ENCODE results near the gene GPATCH2L. TPM values are rescaled to one million over a fixed set of nuclear protein-coding genes. Genes with fewer than 3 reads are reported as not detected.

Gene GPATCH2L
- total RNA-seq, 1 donor from 2014 or later = 58.7 TPM

DNA sequence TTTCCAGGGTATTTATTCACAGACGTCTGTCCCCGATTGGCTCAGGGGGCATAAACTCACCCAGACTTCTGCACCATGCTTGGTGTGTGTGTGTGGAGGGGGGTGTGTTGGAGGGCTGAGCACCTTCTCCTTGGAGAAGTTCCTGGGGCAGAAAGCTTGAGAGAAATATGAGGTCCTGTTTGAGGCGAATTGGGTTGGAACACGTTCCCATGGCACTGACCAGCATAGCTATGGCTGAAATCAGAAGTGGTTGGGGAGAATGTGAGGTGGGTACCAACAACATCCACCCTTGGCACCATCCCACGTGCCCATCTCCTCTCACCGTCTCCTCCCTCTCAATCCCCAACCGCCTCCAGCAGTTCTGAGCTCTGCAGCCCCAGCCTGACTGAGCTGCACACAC lies 16.0 kb upstream of the GPATCH2L start:
- no peak for DNase-seq (ENCODE audit: extremely low read depth, low read depth, low spot score)

DNA sequence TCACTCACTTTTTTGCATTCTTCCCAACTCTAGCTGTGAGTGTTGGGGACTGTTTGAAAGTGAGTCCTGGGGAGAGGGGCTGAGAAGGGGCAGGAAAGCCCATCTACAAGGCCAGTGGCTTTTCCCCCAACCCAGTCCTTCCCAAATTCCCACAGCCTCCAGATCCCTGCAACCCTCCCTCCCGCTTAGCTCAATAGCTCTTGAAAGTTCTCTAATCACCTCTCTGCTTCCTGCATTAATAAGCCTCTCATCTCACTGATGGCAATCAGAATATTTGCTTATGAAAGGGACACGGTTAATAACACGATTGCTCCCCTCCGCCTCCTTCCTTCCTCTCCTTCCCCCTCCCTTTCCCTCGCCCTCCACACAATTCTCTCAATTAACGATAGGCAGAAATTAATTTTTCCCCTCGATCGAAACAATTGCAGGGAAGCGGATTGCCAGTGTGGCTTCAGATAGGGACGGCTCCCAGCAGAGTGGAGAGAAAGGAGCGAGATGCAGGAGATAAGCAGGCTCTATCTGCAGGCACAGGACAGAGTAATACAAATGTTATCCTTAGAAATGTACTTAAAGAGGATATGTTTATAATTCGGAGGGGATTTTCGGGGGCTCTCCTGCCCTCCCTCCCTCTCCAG lies 15.1 kb upstream of the GPATCH2L start:
- DNase-seq (ENCODE audit: extremely low read depth, low read depth, low spot score) = no peak

DNA sequence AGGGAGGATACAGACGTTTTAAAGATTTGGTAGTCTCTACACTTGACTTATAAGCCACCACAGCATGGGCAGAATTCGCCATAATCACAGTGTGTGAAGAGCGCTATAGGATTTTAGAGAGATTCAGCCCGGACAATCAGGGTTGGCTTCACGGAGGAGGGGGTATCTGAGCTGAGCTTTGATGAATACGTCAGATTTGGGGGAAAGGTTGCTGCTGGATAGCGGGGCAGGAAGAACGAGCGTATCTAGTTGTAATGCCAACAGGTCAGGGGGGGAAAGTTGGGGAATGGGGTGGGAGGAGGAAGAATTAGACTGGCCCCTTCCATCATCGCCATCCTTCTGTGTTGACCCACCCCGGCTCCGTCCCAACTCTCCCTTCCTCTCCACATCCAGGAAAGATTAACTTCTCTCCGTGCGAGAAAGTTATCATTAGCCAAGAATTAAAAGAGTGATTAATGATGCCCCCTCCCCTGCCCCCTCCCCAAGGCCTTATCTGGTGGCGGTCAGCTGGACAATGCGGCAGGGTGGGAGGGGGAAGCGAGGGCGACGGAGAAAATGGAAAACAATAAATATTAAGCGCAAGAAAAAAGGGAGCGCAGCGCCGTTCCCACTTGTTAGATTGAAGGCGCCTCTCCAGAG lies 13.5 kb upstream of the GPATCH2L start:
- no peak for DNase-seq (ENCODE audit: extremely low read depth, low read depth, low spot score)

DNA sequence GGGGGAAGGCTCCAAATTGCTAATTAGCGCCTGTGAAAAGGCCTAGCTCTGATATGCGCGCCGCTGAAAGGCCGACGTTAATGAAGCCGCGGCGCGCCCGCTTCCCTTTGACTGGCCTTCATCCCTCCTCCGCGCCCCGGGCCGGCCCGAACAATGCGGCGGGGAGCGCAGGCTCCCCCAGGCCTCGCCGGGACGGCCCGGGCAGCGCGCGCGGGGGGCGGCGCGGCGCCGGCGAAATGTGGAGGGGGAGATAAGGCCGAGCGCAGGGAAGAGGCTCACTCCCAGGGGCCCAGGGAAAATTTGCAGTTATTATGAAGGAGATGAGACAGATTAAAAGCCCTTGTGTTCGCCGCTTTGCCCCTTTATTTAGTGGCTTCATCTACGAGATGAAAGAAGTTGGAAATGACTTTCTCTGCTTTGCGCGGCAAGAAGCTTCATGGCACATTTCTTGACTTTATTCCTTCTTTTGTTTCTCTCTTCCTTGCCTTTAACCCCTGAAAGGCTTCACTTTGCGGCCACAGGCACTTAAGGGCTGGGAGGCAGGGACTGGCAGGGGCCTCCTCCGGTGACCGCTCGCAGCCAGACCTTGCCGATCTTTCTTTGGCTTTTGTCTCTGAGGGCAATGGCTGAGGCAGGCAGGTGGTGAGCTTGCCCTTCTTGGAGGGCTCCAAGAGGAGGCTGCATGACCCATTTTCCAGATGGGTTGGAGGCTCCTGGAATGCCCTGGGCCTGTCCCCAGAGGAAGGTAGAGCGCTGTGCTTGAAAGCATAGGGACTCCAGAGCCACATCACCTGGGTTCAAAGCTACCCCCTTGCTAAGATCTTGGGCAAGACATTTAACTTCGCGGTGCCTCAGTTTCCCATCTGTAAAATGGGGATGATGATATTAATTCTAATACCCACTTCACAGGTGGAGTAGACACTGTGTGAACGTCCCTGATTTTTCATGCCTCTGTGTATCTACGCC lies 12.7 kb upstream of the GPATCH2L start:
- no peak for DNase-seq (ENCODE audit: extremely low read depth, low read depth, low spot score)

DNA sequence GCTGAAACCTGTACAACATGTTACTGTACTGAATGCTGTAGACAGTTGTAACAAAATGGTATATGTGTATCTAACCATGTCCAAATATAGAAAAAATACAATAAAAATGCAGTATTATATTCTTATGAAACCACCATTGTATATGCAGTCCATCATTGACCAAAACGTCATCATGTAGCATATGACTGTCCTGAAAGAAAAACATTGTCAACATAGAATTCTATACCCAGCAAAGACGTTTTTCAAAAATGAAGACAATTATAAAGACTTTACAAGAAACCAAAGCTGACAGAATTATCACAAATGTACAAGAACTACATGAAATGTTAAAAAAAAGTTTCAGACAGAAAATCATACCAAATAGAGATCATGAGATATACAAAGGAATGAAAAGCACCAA lies 8.1 kb upstream of the GPATCH2L start:
- no peak for DNase-seq (ENCODE audit: extremely low read depth, low read depth, low spot score)

DNA sequence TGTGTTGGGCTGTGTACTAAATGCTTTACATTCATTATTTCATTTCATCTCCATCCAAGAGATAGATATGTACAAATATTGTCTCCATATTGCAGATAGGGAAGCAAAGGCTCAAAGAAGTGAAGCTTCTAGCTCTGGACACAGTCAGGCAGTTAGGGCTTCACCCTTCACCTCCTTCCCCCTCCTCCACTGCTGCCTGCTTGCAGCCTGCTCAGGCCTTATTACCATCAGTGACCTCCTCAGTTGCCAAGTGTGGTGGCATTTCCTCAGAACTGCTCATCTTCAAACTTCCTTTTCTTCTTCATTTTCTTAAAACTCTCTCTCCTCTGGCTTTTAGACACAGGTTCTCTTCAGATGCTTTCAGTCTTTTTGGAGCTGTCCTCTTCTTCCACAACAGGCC lies 4.7 kb upstream of the GPATCH2L start:
- no peak for DNase-seq (ENCODE audit: extremely low read depth, low read depth, low spot score)

DNA sequence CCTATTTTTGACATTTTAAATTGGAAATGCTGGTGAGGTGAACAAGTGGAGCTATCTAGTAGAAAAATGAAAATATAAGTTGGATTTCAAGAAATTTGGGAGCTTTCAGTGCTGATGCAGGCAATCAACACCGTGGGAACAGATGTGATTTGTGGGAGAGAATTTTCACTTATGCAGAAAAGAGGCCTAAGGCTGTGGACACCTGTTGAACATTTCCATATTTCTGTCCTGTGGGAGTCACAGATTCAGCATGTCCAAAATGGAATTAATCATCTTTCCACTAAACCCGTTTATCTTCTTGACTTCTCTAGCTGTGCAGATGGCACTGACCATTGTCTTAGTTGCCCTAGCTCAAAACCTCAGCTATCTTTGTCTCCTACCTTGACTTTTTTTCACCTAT lies 2.5 kb upstream of the GPATCH2L start:
- DNase-seq (ENCODE audit: extremely low read depth, low read depth, low spot score) = no peak

DNA sequence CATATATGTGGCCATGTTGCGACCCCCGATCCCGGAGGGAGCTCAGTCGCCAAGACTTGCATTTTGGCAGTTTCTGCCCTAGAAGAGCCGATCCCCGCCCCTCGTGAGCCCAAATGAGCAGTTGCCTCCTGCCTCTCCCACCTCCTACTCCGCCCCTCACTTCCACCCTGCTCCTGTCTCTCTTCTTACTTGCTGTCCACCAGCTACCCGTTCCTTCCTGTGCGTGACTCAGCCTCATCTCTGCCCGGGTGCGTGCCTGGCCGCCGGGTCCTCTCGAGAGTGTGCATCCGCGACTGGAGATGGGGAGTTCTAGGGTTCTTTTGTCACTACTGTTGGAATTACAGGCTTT lies 585 bp downstream of the GPATCH2L start:
- DNase-seq (ENCODE audit: extremely low read depth, low read depth, low spot score) = peak; percentile 44

DNA sequence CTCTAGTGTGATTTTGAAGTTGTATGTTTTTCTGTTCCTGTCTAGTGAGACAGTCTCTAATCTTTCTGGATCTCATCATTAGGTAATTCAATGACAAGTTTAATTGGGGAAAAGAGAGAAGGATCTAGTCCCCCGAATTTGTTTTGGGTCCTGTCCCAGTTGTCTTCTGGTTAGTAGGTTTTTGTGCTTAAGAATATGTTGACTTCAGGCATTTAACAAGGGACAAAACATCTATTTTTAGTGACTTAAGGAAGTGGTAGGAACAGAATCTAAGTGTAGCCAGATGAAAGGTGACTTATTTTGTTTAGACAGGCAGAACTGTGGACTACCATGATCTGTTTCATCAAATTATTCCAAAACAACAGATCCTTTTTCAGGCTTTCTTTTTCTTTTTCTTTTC lies 2.2 kb downstream of the GPATCH2L start:
- DNase-seq (ENCODE audit: extremely low read depth, low read depth, low spot score) = no peak

DNA sequence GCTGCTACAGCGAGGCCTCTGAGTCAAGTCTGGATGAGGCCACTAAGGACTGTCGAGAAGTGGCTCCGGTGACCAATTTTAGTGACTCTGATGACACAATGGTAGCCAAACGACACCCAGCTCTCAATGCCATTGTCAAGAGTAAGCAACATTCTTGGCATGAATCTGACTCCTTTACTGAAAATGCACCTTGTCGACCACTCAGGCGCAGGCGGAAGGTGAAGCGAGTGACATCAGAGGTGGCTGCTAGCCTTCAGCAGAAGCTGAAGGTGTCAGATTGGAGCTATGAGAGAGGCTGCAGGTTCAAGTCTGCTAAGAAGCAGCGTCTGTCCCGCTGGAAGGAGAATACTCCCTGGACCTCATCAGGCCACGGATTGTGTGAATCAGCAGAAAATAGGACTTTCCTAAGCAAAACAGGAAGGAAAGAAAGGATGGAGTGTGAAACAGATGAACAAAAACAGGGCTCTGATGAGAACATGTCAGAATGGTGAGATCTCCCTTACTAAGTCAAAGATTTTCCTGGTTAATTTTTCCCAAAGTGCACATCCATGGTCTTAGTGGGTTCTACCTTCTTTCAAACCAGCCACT lies 2.9 kb downstream of the GPATCH2L start:
- DNase-seq (ENCODE audit: extremely low read depth, low read depth, low spot score) = no peak

DNA sequence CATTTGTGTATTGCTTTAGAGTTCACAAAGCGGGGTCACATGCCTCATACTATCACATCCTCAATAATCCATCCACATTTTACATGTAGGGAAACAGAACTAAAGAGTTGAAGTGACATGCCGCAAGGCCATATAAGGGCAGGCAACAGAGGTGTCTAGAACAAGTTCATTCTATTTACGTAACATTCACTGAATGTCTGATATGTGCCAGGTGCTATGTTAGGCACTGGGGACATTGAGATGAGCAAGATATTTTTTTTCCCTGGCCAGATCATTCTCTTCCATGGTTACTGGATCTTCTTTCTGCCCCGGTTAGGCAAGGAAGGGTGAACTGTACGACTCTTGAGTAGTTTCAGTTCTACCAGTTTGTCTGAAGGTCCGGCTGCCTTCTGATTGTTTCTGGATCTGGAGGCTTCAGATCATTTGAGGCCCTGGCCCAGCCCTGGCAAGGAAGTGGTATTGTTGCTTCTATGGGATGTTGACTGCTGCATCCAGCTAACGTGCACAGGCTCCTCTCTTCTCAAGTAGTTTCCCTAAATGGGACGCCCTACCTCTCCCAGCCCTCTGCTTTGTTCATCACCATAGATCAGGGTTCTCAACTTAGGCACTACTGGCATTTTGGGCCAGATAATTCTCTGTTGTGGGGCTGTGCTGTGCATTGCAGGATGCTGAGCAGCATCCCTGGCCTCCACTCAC lies 12.1 kb downstream of the GPATCH2L start:
- DNase-seq (ENCODE audit: extremely low read depth, low read depth, low spot score) = no peak

DNA sequence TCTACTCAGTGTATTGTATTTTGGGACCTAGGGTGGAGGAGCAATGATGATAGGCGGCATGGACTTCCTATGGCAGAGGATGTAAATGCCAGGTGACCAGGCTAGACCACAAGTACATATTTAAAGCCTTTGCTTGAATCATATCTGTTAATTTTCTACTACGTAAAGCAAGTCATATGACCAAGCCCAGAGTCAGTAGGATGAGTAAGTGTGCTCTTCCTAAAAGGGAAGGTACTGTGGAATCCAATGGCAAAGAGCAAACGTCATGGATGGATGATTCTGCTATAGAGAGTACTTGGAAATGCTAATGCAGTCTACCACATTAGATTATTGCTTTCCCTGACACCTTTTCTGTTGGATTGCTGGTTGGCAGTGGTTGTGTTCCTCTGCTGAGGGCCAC lies 16.8 kb downstream of the GPATCH2L start:
- no peak for DNase-seq (ENCODE audit: extremely low read depth, low read depth, low spot score)

DNA sequence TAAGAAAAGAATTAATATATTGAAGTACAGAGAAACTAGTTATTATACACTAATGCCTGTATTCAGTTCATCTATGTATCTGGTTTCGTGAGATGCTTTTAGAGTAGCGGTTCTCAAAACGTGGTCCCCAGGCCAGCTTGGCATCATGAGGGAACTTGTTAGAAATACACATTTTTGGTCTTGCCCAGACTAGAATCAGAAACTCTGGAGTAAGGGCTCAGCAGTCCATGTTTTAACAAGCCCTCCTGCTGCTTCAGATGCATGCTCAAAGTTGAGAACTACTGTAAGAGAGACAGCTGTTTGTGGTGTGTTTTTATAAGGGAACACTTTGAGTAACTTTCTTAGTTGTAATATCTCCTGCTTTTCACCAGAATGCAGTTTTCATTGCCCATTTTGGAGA lies 18.1 kb downstream of the GPATCH2L start:
- no peak for DNase-seq (ENCODE audit: extremely low read depth, low read depth, low spot score)

DNA sequence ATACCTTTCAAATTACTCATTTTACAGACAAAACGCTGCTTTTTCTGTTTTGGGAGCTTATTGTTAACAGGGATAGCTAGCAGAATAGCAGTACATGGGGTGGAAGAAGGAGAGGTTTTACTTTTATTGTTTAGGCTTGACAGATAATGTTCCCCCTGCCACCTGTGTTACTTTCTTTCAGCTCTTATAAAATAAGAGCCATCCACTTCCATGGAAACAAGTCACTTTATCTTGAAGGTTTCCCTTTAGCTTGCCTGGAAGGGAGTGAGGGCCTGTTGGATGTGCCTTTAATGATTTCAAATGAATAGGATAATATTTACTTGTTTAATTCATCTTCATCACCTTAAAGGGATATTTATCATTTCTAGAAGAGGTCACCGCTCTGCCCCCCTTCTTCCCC lies 23.3 kb downstream of the GPATCH2L start:
- DNase-seq (ENCODE audit: extremely low read depth, low read depth, low spot score) = no peak

DNA sequence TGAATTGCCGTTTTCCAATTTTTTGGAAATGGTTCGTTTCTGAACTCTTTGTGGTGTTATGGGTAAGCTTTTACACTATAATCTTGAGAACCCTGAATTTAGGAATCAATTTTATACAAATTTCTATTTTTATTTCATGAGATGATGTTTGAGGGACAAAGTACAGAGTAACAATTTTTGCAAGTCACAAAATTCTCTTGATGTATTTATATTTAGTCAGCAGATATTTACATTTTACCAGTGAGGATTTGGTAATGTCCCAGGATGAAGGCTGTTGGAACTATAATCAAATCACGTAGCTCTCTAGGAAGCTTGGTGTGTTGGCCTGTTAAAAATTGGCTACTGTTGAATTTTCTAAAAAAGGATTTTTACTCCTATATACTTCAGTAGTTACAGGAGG lies 24.2 kb downstream of the GPATCH2L start:
- DNase-seq (ENCODE audit: extremely low read depth, low read depth, low spot score) = no peak

DNA sequence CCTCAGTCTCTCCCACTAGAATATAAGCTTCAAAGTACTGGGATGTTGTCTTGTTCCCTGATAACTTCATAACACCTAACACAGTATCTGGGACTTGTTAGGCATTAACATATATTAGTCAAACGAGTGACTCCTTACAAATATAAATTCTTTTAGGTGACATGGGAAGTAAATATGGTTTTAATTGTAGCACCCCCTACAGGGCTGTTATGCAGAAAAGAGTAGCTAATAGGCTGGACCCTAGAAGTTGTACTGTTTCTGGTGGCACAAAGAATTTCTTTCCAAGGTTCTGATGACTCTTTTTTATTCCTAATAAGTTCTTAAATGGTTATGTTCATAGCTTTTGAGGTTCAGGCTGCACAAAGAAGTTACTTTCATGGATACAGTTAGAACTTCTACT lies 29.8 kb downstream of the GPATCH2L start:
- no peak for DNase-seq (ENCODE audit: extremely low read depth, low read depth, low spot score)

DNA sequence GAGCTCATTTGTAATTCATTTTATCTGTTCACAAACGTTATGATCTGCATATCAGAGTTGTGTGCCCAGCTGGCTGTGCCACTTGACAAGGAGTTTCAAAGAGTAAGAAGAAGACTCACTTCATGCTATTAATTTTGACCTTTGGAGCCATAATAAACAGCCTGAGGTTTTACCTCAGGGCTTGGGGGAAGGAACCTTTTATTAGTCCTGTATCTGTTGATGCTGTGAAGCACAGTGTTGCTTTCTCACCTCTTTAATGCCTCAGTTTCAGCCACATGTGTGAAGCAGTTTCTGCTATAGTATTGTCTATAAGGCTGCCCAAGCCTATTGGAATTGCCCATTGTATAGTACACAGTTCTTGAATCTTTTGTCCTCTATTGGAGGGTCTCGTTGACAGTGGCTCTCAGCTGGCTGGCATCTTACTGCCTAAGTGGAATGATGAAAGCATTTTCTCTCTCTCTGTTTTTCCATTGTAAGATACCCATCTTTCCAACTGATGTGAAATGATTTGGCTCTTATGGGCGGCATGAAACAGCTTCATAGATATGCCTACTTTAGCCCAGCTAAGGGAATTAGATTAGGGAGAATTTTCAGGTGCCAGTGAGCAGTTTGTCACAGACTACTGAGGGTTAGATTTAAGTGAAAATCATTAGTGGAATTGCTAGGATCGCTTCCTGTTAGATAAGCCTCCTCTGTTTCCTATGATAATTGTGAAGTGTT lies 34.7 kb downstream of the GPATCH2L start:
- DNase-seq (ENCODE audit: extremely low read depth, low read depth, low spot score) = no peak

DNA sequence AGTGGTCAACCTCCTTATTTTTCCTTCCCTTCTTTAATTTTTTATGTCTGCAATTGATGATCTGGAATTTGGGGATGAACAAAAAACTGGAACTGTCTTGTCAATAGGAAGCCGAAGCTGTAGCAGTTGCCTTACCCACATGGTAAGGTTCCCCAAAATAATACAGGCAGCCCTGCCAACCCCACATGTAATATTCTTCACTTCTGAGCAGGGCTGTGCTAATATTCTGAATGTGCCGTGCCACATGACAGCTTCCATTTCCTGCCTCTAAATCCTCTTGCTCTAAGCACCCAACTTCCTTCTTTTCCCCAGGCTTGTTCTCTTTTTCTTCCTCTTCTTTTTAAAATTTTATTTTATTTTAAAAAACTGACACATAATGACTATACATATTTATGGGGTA lies 39.6 kb downstream of the GPATCH2L start:
- no peak for DNase-seq (ENCODE audit: extremely low read depth, low read depth, low spot score)

DNA sequence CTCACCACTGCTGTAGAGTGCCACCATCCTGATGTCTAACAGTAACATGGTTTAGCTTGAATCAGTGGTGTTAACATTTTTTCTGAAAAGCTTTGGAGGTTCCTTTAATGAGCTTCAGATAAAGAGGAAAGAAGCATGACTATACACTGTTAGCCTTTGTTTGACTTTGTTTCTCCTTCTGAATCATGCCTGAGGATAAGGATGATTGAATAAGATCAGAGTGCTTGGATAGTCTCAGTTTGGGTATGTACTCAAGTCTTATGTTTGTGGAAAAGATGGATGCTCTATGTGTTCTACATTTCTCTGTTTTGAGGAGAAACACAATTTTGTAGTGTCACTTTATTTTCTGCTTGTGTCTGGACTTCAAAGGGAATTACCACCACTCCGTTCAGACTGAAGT lies 42.0 kb downstream of the GPATCH2L start:
- DNase-seq (ENCODE audit: extremely low read depth, low read depth, low spot score) = no peak

DNA sequence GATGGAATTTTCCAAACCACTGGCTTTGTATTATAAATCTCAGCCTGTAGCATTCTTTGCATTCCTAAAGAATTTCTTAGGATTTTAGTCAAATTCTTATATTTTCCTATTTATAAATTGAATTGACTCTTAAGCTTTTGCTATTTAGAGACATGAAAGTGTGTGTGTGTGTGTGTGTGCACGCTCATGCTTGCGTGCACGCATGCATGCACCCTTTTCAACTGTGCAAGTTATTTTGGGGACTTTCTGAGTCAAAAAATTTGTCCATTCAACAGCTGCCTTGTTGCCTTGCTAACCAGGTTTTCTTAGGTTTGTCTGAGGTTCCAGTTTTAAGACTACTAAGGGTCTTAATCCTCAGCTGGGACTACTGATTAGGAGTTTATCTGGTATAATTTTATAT lies 42.6 kb downstream of the GPATCH2L start:
- DNase-seq (ENCODE audit: extremely low read depth, low read depth, low spot score) = no peak
